Activated naive CD4-positive, alpha-beta T cell treated with anti-CD3 and anti-CD28 coated beads, Interleukin-2, amount 50 U/mL, for 24 hours (primary cell): Measurements from ENCODE around the gene CHN2.

Source experiments
- H3K27ac Mint-ChIP-seq: one replicate; pipeline ENCODE4 v1.8.0; 2021; ENCODE audit warnings: mild to moderate bottlenecking, mixed read lengths
- H3K27me3 Mint-ChIP-seq: one replicate; pipeline ENCODE4 v1.8.0; 2021; ENCODE audit warnings: mixed read lengths
- H3K36me3 Mint-ChIP-seq: one replicate; pipeline ENCODE4 v1.8.0; 2021; ENCODE audit warnings: mixed read lengths
- H3K4me1 Mint-ChIP-seq: one replicate; pipeline ENCODE4 v1.8.0; 2021; ENCODE audit warnings: mixed read lengths
- H3K4me3 Mint-ChIP-seq: one replicate; pipeline ENCODE4 v1.8.0; 2021; ENCODE audit warnings: mild to moderate bottlenecking, mixed read lengths
- H3K9me3 Mint-ChIP-seq: one replicate; pipeline ENCODE4 v1.8.0; 2021; ENCODE audit warnings: mixed read lengths

The CHN2 gene

DNA sequence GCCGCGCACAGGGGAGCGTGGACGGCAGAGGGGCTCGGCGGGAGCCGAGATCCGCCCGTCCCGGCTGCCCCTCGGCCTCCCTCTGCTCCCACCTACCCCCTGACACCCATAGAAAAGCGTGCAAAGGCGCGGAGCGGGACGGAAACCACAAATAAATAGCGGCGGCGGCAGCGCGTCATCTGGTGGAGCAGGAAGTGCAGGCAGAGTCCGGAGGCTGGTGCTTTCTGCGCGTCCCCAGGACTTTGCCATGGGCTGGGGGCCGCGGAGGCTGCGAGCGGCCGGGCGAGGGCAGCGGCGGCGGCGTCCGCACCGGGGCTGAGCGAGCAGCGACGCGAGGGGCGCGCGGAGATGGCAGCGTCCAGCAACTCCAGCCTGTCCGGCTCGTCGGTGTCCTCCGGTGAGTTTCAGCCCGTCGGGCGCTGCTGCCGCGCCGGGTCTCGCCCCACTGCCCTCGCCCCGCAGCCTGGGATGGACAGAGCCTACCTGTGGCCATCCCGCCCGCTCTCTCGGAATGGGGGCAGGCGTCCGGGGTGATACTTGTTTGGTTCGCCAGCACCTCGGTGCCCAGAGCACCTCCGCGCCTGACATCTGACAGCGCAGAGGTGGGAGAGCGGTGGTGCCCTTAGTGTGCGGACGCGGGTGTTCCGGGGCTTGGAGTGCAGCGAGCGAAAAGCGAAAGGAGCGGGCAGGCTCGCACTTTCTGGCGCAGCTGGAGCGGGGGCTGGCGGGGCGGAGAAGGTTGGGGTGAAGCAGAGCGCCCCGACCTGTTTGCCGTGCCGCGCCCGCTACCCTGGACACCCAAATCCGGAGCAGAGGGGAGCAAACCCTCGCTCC lies at the start of gene CHN2:
CHN2 (plus strand) TSS at position 182 of the 834 bp plus-strand sequence.
- peaks cover 39% of the 10 kb centered on the region for H3K27me3 Mint-ChIP-seq
- H3K27ac Mint-ChIP-seq, result peak within 1 kb of the TSS; percentile 32
- no peaks in the 10 kb centered on the region for H3K9me3 Mint-ChIP-seq
- peak within 1 kb of the TSS; percentile 78 for H3K4me3 Mint-ChIP-seq
- no peaks in the 10 kb centered on the region for H3K36me3 Mint-ChIP-seq
- H3K4me1 Mint-ChIP-seq, result peaks cover 8% of the 10 kb centered on the region

DNA sequence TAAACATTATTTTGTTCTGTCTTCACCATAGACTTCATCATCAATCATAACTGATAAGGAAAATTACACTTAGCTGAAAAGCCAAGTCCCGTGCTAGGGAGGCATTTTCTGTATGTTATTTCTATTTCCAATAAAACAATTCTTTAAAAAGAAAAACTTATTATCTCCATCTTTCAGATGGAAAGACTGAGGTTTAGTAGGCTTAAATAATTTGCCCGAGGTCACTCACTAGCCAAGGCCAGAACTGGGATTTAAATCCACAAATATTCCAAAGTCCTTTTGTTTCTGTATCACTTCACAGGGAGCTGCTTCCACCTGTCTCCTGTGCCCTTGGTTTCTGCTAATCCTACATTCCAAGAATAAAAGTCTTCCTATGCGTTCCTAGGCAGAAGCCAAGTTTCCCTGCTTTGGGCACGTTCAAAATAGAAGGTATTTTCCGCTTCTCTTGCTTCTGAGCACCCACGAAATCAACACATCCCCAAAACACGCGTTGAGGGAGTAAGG lies 49.0 kb upstream of the CHN2 start:
- H3K4me3 Mint-ChIP-seq, result no peak overlapping the region
- no peaks in the 10 kb centered on the region for H3K9me3 Mint-ChIP-seq
- no peaks in the 10 kb centered on the region for H3K36me3 Mint-ChIP-seq
- peaks cover 20% of the 10 kb centered on the region for H3K27me3 Mint-ChIP-seq
- no peak overlapping the region for H3K27ac Mint-ChIP-seq
- no peaks in the 10 kb centered on the region for H3K4me1 Mint-ChIP-seq

DNA sequence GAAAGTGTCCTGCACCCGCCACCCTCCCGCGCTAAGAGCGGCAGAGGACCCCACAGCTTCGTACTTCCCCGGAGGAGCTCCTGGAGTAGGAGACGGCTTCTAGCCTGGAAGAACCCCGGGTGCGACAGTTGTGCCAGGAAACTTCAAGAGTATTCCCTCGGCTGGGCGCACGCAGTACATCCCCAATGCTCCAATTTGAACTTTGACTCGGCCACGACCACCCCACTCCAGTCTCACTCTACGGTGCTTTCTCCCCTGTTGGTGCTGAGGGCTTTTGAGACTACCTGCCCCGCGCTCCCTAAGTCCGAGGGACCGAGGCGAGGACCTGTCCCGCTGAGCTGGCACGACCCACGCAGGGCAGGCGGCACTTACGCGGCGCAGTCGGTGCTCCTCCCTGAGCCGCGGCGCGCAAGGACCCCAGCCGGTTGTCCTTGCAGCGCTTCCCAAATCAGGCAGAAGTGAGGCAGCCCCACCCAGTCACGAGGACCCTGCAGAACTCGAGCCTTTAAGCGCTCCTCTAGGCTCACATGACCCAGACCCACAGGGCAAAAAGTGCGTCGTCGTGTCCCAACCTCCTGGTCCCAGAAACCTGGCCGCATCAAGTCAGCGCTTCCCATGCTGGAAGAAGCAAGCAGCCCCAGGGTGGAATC lies 48.4 kb upstream of the CHN2 start, which contains the start of gene CPVL:
CPVL (minus strand) TSS at position 481 of the 650 bp plus-strand sequence. CDS start 25,476 bp downstream, outside the sequence.
- Mint-ChIP-seq H3K4me3 (no peak within 1 kb of the TSS), H3K27ac (no peak within 1 kb of the TSS), H3K36me3 (no peaks in the 10 kb centered on the region), H3K9me3 (no peaks in the 10 kb centered on the region), H3K27me3 (peaks cover 20% of the 10 kb centered on the region), H3K4me1 (no peaks in the 10 kb centered on the region)

DNA sequence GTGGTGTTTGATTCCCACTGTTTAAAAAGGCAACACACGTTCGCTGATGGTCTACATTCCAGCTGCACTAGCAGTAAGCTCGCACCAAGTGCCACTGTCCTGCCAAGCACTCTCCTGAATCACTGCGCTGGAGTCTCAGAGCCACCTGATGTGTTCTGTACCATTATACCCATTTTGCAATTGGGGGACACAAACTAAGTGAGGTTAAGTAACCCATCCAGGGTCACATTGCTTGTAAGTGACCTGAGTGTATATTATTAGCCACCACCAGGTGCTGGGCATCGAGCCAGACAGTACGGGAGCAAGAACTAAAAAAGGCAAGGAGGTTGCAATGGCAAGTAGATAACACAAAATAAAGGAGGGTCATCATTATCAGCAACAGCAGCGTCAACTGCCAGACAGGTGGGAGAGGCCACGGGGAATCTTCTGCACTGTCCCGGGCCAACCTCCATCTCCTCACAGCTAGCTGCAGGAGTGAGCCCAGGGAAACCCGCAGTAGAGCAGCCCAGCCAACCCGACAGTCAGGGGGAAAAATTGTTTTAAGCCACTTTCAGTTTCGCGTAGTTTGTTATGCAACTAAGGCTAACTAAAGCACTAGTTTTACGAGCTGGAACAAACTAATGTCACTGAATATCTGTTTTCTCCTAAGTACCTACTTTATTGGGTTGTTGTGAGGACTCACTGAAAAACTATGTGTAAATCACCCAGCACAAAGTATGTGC lies 47.5 kb upstream of the CHN2 start:
- Mint-ChIP-seq H3K4me1 (no peaks in the 10 kb centered on the region), H3K36me3 (no peaks in the 10 kb centered on the region), H3K27me3 (peaks cover 22% of the 10 kb centered on the region), H3K4me3 (no peak overlapping the region), H3K27ac (no peak overlapping the region), H3K9me3 (no peaks in the 10 kb centered on the region)

DNA sequence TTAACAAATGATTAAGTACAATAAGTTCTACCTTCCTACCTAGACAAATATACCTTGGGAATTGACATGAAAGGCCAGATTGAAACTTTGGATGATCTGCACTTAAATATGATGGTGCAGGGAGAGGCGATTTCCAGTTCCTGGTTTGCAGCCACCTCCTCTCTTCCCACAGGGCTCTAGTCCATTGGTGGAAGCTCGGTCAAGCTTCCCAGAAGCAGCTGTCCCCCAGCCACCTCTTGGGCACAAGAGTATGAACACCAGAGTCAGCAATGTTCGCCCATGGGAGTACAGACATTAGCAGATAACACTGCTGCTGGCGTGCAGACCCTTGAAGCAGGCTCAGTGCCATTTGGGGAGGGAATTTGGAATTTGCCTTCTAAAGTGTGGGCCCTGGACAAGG lies 46.8 kb upstream of the CHN2 start:
- Mint-ChIP-seq H3K27me3 (peaks cover 21% of the 10 kb centered on the region), H3K4me3 (no peak overlapping the region), H3K36me3 (no peaks in the 10 kb centered on the region), H3K27ac (no peak overlapping the region), H3K4me1 (no peaks in the 10 kb centered on the region), H3K9me3 (no peaks in the 10 kb centered on the region)

DNA sequence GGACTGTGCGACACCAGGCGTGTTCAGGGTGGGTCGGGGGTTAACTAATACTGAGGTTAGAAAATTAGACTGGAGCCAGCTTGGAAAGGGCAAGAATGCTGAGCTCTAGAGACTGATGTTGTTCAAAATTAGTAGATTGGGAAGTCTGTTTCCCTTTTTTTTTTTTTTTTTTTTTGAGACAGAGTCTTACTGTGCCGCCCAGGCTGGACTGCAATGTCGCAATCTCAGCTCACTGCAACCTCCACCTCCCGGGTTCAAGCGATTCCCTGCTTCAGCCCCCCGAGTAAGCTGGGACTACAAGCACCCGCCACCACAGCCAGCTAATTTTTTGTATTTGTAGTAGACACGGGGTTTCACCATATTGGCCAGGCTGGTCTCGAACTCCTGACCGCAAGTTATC lies 45.5 kb upstream of the CHN2 start:
- H3K27me3 Mint-ChIP-seq, result peaks cover 19% of the 10 kb centered on the region
- H3K4me1 Mint-ChIP-seq, result no peaks in the 10 kb centered on the region
- H3K9me3 Mint-ChIP-seq, result no peaks in the 10 kb centered on the region
- H3K27ac Mint-ChIP-seq, result no peak overlapping the region
- no peaks in the 10 kb centered on the region for H3K36me3 Mint-ChIP-seq
- no peak overlapping the region for H3K4me3 Mint-ChIP-seq

DNA sequence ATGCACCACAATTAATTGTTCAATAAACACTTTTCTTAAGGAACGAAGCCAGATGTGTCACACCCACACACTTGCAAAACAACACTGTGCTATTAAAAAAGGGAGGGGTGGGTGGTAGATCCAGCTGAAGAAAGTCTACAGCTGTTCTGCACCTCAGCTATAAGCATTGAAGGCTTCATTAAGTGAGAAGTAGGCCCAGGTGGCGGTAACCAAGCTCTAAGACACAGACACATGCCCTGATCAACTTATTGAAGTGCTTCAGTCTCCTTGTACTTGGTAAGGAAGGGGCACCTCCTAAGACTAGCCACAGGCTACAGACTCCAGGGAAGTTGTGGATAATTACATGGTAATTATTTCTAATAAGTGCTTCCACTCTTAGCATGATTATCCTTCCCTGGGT lies 43.7 kb upstream of the CHN2 start:
- Mint-ChIP-seq H3K27me3 (peaks cover 14% of the 10 kb centered on the region), H3K4me1 (no peaks in the 10 kb centered on the region), H3K27ac (no peak overlapping the region), H3K9me3 (no peaks in the 10 kb centered on the region), H3K36me3 (no peaks in the 10 kb centered on the region), H3K4me3 (no peak overlapping the region)

DNA sequence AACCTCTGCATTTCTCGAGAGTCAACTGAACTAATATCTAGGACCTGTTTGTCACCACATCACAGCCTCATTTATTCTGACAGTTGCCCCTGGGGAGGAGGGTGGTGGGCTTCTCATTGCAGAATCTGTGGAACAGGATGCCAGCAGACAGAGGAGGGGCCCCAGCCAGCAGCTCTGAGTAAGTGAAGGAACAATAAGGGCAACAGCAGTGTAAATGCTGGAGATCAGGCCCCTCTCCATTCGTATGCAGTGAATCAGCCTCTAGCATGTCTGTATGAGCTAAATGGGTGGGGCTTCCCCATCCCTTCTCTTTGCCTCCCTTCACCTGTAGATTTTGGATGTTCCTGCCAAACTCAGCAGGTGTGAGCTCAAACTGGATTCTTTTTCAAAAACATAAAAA lies 40.5 kb upstream of the CHN2 start:
- H3K9me3 Mint-ChIP-seq, result no peaks in the 10 kb centered on the region
- no peak overlapping the region for H3K27ac Mint-ChIP-seq
- H3K36me3 Mint-ChIP-seq, result no peaks in the 10 kb centered on the region
- no peaks in the 10 kb centered on the region for H3K4me1 Mint-ChIP-seq
- no peak overlapping the region for H3K4me3 Mint-ChIP-seq
- H3K27me3 Mint-ChIP-seq, result peaks cover 2% of the 10 kb centered on the region

DNA sequence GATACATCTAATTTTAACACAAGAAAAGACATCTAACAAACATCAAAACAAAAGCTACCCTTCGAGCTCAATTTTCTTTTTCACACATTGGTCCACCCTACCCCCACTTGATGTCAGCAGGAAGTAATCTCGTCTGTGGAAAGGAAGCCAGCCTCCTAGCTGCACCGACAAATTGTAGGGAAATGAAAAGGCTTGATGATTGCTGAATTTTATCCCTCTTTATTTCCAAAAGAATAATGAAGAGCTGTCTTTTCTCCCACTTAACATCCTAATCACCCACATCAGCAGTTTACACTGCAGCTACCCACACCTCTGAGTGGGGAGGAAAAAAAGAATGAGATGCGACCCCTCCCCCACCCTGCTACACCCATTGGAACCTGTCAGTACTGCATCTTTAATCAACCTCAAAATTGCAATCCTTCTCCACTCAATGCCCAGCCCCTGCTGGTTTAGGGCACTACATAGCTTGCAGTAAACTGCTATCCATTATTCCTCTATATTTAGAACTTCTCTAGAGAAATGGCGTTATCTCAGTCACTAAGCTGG lies 37.6 kb upstream of the CHN2 start:
- H3K36me3 Mint-ChIP-seq, result no peaks in the 10 kb centered on the region
- H3K4me1 Mint-ChIP-seq, result no peaks in the 10 kb centered on the region
- peaks cover 2% of the 10 kb centered on the region for H3K27me3 Mint-ChIP-seq
- no peak overlapping the region for H3K4me3 Mint-ChIP-seq
- no peak overlapping the region for H3K27ac Mint-ChIP-seq
- H3K9me3 Mint-ChIP-seq, result no peaks in the 10 kb centered on the region

DNA sequence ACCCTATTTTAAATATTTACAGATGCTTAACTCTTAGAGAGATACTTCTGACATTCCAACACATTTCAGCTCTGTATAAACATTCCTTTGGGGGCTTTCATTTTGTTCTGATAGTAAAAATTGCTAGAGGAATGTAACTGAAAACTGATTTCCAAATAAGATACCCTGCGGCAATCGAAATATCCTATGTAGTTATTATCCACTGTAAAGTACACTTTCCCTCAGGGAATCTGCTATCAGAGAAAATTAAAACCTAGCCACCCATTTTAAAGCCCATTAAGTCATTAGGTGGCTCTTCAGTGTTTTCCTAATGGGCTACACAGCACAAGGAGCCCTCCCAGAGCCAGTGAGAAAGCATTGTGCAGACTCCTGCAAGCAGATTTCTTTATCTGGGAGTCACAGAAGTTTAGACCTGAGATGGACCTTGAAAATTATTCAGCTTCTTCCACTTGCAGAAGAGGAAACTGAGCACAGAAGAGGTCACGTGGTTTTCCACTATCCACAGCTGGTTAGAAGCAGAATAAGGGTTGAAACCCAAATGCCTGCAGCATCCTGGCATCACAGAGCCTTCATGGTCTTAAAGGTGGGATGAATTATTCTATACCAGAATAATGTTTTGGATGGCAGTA lies 35.7 kb upstream of the CHN2 start:
- H3K27me3 Mint-ChIP-seq, result peaks cover 2% of the 10 kb centered on the region
- H3K27ac Mint-ChIP-seq, result no peak overlapping the region
- no peaks in the 10 kb centered on the region for H3K9me3 Mint-ChIP-seq
- H3K4me1 Mint-ChIP-seq, result no peaks in the 10 kb centered on the region
- no peak overlapping the region for H3K4me3 Mint-ChIP-seq
- H3K36me3 Mint-ChIP-seq, result no peaks in the 10 kb centered on the region

DNA sequence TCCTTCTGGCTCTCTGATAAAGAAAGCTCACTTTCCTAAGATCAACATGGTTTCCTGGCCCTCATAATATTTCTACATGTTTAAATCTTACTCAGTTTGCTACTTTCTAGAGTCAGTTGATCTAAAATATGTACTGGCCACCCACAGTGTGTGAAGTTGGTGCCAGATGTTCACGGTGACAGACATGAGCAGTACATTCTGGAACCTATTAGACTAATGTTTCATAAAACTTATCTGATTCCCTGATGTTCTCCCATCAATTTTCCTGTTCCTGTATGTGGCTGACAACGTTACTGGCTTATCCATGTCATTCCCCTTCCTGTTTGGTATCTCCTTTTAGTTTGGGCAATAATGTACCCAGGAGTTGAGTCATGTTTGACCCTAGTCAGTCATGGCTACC lies 34.5 kb upstream of the CHN2 start:
- Mint-ChIP-seq H3K36me3 (no peaks in the 10 kb centered on the region), H3K27me3 (peaks cover 2% of the 10 kb centered on the region), H3K4me3 (no peak overlapping the region), H3K27ac (no peak overlapping the region), H3K4me1 (no peaks in the 10 kb centered on the region), H3K9me3 (no peaks in the 10 kb centered on the region)

DNA sequence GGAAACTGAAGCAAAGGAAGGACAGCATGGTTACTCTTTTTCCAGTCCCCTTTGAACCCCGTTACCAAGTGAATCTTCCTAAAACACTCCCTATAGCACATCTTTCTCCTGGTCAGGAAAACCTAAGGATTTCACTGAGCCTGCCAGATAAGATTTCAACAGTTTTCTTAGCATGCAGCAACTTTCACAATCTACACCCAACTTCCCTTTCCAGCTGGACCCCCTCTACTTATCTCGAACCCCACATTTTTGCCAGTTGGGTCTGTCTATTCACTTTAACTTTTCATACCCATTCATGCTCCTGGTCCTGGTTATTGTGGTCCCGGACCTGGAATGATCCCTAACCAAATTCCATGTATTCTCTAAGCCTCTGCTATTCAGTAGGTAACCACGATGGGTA lies 33.3 kb upstream of the CHN2 start:
- Mint-ChIP-seq H3K27ac (peak overlapping the region; percentile 11), H3K4me3 (no peak overlapping the region), H3K27me3 (peaks cover 2% of the 10 kb centered on the region), H3K9me3 (peaks cover 2% of the 10 kb centered on the region), H3K4me1 (no peaks in the 10 kb centered on the region), H3K36me3 (no peaks in the 10 kb centered on the region)

DNA sequence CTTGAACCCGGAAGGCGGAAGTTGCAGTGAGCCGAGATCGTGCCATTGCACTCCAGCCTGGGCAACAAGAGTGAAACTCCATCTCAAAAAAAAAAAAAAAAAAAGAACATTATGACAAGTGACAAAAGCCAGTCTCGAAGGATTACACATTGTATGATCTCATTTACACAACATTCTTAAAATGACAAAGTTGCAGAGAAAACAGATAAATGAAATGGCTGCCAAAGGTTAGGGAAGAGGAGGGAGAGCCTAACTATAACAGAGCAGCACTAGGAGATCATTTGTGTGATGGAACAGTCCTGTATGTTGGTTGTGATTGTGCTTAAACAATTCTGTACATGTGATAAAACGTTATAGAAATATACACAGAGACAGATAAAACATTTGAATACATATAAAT lies 32.0 kb upstream of the CHN2 start:
- Mint-ChIP-seq H3K27me3 (peaks cover 2% of the 10 kb centered on the region), H3K36me3 (no peaks in the 10 kb centered on the region), H3K9me3 (peaks cover 6% of the 10 kb centered on the region), H3K4me1 (no peaks in the 10 kb centered on the region), H3K27ac (no peak overlapping the region), H3K4me3 (no peak overlapping the region)

DNA sequence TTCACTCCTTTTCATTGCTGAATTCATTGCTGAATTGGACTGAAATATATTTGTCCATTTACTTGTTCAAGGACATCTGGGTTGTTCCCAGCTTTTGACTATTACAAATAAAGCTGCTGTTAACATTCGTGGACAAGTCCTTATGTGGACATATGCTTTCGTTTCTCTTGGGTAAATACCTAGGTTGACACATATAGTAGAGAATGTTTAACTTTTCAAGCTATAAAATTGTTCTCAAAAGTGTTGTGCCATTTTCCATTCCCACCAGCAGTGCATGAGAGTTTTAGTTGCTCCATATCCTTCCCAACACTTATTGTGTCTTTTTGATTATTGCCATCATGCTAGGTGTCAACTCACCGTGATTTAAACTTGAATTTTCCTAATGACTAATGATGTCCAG lies 30.7 kb upstream of the CHN2 start:
- H3K4me3 Mint-ChIP-seq, result no peak overlapping the region
- no peaks in the 10 kb centered on the region for H3K4me1 Mint-ChIP-seq
- H3K27ac Mint-ChIP-seq, result no peak overlapping the region
- peaks cover 6% of the 10 kb centered on the region for H3K9me3 Mint-ChIP-seq
- H3K36me3 Mint-ChIP-seq, result no peaks in the 10 kb centered on the region
- H3K27me3 Mint-ChIP-seq, result peaks cover 2% of the 10 kb centered on the region

DNA sequence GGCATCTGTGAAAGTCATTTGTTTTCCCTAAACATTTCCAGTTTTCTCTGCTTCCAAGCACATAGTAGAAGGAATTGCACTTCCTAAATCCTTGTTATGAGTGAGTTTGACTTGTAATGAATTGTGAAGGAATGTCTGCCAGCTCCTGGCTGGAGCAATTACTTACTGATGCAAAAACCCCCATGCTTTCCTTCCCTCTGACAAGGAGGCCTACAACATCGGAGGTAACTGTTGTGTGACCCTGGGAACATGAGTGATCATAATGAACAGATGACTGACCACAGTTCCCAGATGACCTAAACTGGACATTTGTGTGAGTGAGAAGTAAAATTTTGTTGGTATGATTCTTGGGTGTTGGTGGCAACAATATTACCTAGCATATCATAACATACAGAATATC lies 26.9 kb upstream of the CHN2 start:
- no peak overlapping the region for H3K27ac Mint-ChIP-seq
- H3K4me1 Mint-ChIP-seq, result no peaks in the 10 kb centered on the region
- peaks cover 6% of the 10 kb centered on the region for H3K9me3 Mint-ChIP-seq
- peaks cover 5% of the 10 kb centered on the region for H3K27me3 Mint-ChIP-seq
- H3K36me3 Mint-ChIP-seq, result no peaks in the 10 kb centered on the region
- no peak overlapping the region for H3K4me3 Mint-ChIP-seq
